Stomach (tissue), 4 donors: ENCODE measurements around the gene DHRSX.

ENCODE experiments used
- CTCF ChIP-seq, 7 experiments: fragments of 450-650 bp in 4 of 7; fragments of 200-600 bp in 3 of 7; sonication (generic) in 3 of 7; IDR thresholded peaks; one replicate each; pipeline ENCODE4 v1.5.1; 2016 to 2019; ENCODE audit warnings: antibody characterized with exemption in 7 of 7, control low read depth in 2 of 7, mild to moderate bottlenecking in 1 of 7
- POLR2A ChIP-seq, 4 donors: fragments of 450-650 bp; IDR thresholded peaks; one replicate each; pipeline ENCODE4 v1.6.1; 2016; ENCODE audit warnings: antibody characterized with exemption in 4 of 4, control low read depth in 2 of 4, mild to moderate bottlenecking in 1 of 4, moderate library complexity in 1 of 4

GRCh38 chrX:2463973-2464676, 36.7 kb downstream of the DHRSX start:
- TF ChIP-seq CTCF (IDR thresholded peaks at IDR 0.05) (no peak), POLR2A (IDR thresholded peaks at IDR 0.05) (no peak)
